Lower leg skin (tissue), 3 donors: ENCODE data around the gene APOC4.
"Not testable (repeated sequence)": the region's sequence is repeated elsewhere in the genome, so short reads cannot be mapped to it uniquely, and the experiment has no call there.

Experiments
- CTCF ChIP-seq, 3 donors: fragments of 450-650 bp; IDR thresholded peaks; one replicate each; pipeline ENCODE4 v1.5.1; 2016; ENCODE audit warnings: antibody characterized with exemption in 3 of 3, mild to moderate bottlenecking in 3 of 3, moderate library complexity in 2 of 3
- POLR2A ChIP-seq, 2 donors: fragments of 450-650 bp; IDR thresholded peaks; one replicate each; pipeline ENCODE4 v1.6.1; 2016 to 2017; ENCODE audit warnings: antibody characterized with exemption in 2 of 2, mild to moderate bottlenecking in 1 of 2, moderate library complexity in 1 of 2

- not testable (repeated sequence) for TF ChIP-seq CTCF, POLR2A (IDR thresholded peaks at IDR 0.05)
Observed at GRCh38 chr19:44971451-44971850, 29.4 kb downstream of the APOC4 start.
